Measurements from ENCODE around the gene BBS9.
A peak's percentile ranks its signal among the peaks of the same experiment; 100 is the strongest.
"Not testable (repeated sequence)": the region's sequence is repeated elsewhere in the genome, so short reads cannot be mapped to it uniquely, and the experiment has no call there.

Gene BBS9

GRCh38 chr7:33278095-33278494, 148.7 kb downstream of the BBS9 start:
- no peak for DNase-seq (ENCODE audit: low spot score)

DNA sequence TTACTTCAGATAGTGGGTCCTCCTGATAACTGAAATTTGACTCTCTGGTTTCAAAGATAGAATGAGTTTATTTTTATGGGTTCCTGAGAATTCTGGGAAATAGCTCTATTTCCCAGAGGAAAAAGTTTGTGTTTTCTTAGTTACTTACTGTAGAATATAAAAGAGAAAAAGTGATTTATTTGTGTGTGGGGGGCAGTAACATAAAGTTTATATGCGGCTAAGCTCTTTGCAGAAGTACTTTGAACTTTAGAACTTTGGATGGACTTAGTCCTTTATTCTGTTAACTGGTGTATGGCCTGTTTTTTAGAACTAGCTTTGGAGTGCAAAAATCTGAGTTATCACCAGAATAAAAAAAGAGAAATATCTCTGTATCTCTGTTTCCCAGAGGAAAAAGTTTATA, 157.1 kb downstream of the BBS9 start:
- DNase-seq (ENCODE audit: low spot score): no peak

DNA sequence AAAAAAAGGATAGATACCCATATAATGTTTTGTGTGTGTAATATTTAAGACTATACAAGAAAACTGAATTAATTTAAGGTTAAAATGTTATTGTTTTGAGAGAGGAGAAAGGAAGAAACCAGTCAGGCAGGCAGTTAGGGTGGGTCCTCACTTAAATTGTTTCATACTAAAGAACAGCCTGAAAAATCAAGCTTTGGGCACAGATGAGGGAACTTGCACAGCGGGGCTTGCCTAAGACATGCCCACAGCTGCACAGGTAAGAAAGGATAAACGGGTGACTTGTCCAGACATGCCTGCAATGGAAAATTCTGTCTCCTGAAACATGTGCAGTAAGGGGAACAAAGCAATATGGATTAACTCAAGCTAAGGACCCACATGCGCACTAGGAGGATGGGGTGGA, 158.4 kb downstream of the BBS9 start:
- no peak for DNase-seq (ENCODE audit: low spot score)

GRCh38 chr7:33298848-33299247, 169.5 kb downstream of the BBS9 start:
- no peak for DNase-seq (ENCODE audit: low spot score)

- DNase-seq (ENCODE audit: low spot score): no peak
Observed at GRCh38 chr7:33299425-33299824, 170.1 kb downstream of the BBS9 start.

DNA sequence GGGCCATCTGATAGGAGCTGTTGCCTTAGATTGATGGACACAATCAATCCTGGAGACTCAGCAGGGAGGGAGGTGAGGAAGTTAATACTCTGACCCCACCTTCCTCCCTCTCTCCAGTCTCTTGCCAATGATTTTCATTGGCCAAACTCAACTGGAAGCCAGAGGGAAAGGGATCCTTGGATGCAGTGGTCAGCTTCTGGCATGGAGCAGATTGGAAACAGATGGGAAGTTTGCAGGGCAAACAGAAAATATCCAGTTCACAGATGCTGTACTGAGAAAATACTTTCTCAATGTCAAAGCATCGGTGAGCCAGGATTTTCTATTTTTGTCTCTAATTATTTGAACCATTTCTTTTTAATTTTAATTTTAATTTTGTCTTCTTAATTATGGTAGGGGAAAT, 170.8 kb downstream of the BBS9 start:
- no peak for DNase-seq (ENCODE audit: low spot score)

DNA sequence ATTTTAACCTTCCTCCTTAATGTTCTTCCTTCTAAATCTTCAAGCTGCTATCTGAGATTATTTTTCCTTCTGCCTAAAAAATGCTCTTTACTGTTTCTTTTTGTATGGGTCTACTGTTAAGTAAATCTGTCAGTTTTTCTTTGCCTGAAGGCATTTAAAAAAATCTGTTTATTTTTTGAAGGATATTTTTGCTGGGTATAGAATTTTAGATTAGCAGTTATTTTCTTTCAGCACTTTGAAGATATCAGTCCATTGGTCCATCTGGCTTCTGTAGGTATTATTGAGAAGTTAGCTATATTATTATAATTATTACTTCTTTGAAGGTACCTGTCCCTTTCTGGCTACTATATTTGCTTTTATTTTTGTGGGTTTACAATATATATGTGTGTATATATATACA, 171.4 kb downstream of the BBS9 start:
- DNase-seq (ENCODE audit: low spot score): no peak

DNA sequence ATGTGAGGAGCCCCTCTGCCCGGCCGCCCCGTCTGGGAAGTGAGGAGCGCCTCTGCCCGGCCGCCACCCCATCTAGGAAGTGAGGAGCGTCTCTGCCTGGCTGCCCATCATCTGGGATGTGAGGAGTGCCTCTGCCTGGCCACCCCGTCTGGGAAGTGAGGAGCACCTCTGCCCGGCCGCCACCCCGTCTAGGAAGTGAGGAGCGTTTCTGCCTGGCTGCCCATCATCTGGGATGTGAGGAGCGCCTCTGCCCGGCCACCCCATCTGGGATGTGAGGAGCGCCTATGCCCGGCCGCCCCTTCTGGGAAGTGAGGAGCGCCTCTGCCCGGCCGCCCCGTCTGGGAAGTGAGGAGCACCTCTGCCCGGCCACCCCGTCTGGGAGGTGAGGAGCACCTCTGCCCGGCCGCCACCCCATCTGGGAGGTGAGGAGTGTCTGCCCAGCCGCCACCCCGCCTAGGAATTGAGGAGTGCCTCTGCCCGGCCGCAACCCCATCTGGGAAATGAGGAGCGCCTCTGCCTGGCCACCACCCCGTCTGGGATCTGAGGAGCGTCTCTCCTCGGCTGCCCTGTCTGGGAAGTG, 174.7 kb downstream of the BBS9 start:
- not testable (repeated sequence) for DNase-seq (ENCODE audit: low spot score)

- no peak for DNase-seq (ENCODE audit: low spot score)
Observed at GRCh38 chr7:33307205-33307604, 177.8 kb downstream of the BBS9 start.

GRCh38 chr7:33310546-33310945, 181.2 kb downstream of the BBS9 start:
- peak; percentile 26 for DNase-seq (ENCODE audit: low spot score)

DNA sequence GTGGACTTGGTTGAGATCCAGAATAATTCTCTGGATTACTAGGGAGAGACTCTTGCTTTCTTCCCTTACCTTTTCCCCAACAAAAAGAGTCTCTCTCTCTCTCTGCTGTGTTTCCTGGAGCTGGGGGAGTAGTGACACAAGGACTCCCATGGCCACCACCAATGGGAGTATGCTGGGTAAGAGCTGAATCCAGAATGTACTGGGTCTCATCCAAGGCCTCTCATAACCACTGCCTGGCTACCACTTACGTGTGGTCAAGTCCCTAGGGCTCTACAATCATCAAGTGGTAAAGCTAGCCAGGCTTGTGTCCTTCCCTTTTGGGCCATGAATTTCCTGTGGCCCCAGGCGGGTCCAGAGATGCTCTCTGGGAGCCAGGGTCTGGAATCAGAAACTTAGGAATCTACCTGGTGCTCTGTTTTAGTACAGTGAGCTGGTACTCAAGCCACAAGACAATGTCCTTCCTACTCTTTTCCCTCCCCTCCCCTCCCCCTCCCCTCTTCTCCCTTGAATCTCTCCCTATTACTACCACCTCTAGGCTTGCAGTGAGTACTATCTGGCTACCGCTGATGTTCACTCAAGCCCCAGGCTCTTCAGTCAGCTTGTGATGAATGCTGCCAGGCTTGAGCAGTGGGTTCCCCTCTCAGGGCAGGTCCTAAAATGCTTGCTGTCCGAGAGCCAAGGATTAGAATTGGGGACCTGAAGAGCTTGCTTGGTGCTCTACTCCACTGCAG, 196.6 kb downstream of the BBS9 start:
- no peak for DNase-seq (ENCODE audit: low spot score)

DNA sequence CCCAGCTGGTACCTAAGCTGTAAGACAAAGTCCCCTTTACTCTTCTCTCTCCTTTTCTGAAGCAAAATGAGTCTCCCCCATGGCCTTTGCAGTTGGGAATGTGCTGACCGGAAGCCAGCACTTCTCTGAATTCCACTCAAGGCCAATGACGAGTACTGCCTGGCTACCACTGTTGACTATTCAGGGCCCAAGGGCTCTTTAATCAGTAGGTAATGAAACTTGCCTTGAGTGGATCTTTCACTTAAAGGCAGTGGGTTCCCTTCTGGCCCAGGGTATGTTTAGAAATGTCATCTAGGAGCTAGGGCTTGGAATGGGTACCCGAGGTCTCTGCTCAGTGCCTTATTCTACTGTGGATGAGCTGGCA, 197.1 kb downstream of the BBS9 start:
- no peak for DNase-seq (ENCODE audit: low spot score)

- no peak for DNase-seq (ENCODE audit: low spot score)
Observed at GRCh38 chr7:33327427-33327826, 198.1 kb downstream of the BBS9 start.

- DNase-seq (ENCODE audit: low spot score): peak; percentile 47
Observed at GRCh38 chr7:33334349-33334748, 205.0 kb downstream of the BBS9 start.

DNA sequence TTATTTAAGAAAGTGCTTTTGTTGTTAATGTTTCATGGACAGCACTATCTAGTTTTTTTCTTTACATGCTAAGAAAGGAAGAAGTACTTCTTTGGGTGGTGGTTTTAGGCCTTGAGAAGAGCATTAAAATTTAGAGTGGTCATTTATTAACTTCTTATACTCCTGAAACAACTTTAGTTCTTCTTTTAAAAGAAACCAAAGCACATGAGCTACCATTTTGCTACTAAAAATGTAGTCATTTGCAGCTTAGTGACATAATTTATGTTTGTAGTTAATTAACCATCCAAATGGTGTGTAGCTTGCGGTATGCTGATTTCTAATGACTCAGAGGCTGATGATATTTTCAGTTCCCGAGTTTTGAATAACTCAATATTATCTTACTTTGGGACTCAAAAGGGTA, 207.5 kb downstream of the BBS9 start:
- no peak for DNase-seq (ENCODE audit: low spot score)

DNA sequence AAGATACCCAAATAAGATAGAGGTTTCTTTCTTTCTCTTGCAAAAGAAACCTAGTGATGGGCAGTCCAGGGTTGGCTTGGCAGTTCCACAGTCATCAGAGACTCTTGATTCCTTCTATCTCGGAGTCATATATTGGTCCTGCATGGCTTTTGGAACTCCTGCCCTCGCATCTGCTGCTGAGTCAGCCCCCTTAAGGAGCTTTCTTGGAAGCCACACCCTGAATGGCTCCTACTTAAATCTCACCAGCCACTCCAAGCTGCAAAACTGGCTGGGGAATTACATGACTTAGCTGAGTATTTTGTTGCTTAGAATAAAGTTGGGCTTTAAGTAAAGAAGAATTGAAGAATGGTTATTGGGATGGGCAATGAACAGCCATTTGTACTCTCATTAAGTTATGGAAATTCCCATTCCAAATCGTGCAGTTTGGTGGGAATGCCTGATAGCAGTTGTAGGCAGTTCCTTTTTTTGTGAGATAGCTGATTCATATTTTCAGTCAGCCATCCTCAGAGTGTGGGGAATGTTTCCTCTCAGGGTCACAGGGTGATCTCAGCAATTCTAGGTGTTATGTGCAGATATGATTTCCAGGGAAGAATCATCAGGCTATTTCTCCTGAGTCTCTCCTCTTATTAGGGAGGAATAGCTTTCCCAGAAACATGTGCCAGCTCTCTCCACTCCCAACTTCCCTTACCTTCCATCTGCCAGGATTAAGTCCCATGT, 209.9 kb downstream of the BBS9 start:
- no peak for DNase-seq (ENCODE audit: low spot score)

- no peak for DNase-seq (ENCODE audit: low spot score)
Observed at GRCh38 chr7:33346055-33346454, 216.7 kb downstream of the BBS9 start.

- no peak for DNase-seq (ENCODE audit: low spot score)
Observed at GRCh38 chr7:33350577-33350976, 221.2 kb downstream of the BBS9 start.

DNA sequence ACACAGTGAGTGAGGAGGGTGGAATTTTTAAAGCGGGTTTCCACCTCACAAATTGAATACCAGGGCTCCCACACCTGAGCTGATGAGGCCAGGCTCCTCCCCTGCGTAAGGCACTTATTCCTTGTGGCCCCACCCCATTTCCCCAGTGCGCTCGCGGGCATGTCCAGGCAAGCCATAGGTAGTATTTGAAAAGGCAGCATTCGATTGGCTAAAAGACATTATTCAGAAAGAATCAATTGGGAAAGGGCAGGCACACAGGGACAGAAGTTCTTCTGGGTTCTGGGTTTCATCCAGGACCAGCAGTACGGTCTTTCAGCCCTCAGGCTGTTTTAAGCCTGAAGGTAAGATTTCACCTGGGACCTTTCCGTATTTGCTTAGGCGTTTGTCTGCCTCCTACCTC, 222.3 kb downstream of the BBS9 start:
- DNase-seq (ENCODE audit: low spot score): no peak

DNA sequence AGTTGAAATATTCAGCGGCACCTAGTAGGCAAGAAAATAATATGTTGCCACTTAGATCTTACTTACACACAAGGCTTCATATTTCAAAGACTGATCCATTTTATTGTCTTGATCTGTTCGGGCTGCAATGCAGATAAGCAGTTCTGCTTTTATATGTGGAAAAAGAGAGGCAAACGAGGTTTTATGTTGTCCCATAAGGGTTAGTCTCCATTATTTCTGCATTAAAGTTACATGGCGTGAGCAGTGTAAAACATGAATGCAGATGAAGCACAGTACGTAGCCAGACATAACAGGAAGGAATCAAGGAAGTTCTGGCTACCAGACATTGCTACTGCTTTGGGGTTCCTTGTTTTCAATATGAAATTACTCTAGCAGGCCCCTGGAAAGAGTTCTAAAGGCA, 224.8 kb downstream of the BBS9 start:
- DNase-seq (ENCODE audit: low spot score): no peak

- no peak for DNase-seq (ENCODE audit: low spot score)
Observed at GRCh38 chr7:33355386-33355785, 226.0 kb downstream of the BBS9 start.

- no peak for DNase-seq (ENCODE audit: low spot score)
Observed at GRCh38 chr7:33356336-33356735, 227.0 kb downstream of the BBS9 start.

GRCh38 chr7:33357846-33358245, 228.5 kb downstream of the BBS9 start:
- no peak for DNase-seq (ENCODE audit: low spot score)

DNA sequence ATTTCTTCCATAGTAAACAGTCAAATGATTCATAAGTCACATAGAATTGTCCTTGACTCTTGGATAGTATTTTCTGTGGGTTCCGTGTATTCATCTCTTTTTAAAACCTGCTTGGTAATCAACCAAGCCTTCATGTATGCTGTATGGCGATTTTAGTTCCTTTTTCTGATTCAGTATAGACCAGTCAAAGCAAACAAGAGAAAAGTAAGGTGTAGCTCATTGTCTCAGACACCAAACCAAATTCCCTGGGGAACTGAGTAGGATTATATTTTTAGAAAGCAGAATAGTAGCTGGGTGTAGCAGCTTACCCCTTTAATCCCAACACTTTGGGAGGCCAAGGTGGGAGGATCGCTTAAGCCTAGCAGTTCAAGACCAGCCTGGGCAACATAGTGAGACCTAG, 240.5 kb downstream of the BBS9 start:
- DNase-seq (ENCODE audit: low spot score): no peak

All from SW480 (cell line).